GM23338 (cell line): Measurements from ENCODE around the gene KIF21A. TPM values are rescaled to one million over a fixed set of nuclear protein-coding genes. Genes with fewer than 3 reads are reported as not detected.

ENCODE experiments used
- ATAC-seq: fragments of 200-7000 bp; cut with Tn5 transposase; 3 replicates; pipeline ENCODE4 v1.9.1; 2020
- DNase-seq: peaks from one replicate; pipeline ENCODE4 v3.0.0-alpha.2; 2015; ENCODE audit warnings: low spot score
- H2AFZ ChIP-seq: fragments of 200-600 bp; sonication (generic); 2 replicates; pipeline ENCODE4 v1.8.0; 2016; ENCODE audit warnings: antibody characterized with exemption, mild to moderate bottlenecking, moderate library complexity
- H3F3A ChIP-seq: fragments of 200-600 bp; sonication (generic); replicated peaks from 2 replicates; pipeline ENCODE4 v1.8.0; 2017; ENCODE audit warnings: antibody characterized with exemption, mixed run types, low read depth
- H3K27ac ChIP-seq: fragments of 200-600 bp; sonication (generic); 2 replicates; pipeline ENCODE4 v1.6.1; 2016; ENCODE audit warnings: low read depth
- H3K27me3 ChIP-seq: fragments of 200-600 bp; sonication (generic); 2 replicates; pipeline ENCODE4 v1.8.0; 2016; ENCODE audit warnings: mild to moderate bottlenecking, mixed run types, moderate library complexity; ENCODE audit not compliant: insufficient read depth
- H3K36me3 ChIP-seq: fragments of 200-600 bp; sonication (generic); 2 replicates; pipeline ENCODE4 v1.8.0; 2016; ENCODE audit warnings: mild to moderate bottlenecking; ENCODE audit not compliant: insufficient read depth
- H3K4me1 ChIP-seq: fragments of 200-600 bp; sonication (generic); 2 replicates; pipeline ENCODE4 v1.8.0; 2016; ENCODE audit warnings: mild to moderate bottlenecking, moderate library complexity; ENCODE audit not compliant: insufficient read depth
- H3K4me2 ChIP-seq: fragments of 200-600 bp; sonication (generic); 2 replicates; pipeline ENCODE4 v1.7.1; 2017; ENCODE audit warnings: mixed run types
- H3K4me3 ChIP-seq: fragments of 200-600 bp; sonication (generic); 2 replicates; pipeline ENCODE4 v1.6.1; 2016; ENCODE audit warnings: mixed run types
- H3K79me2 ChIP-seq: fragments of 200-600 bp; sonication (generic); replicated peaks from 2 replicates; pipeline ENCODE4 v1.8.0; 2017; ENCODE audit warnings: mild to moderate bottlenecking; ENCODE audit not compliant: insufficient read depth
- H3K9me2 ChIP-seq: fragments of 200-600 bp; sonication (generic); 2 replicates; pipeline ENCODE4 v1.8.0; 2017; ENCODE audit not compliant: insufficient read depth
- H4K20me1 ChIP-seq: fragments of 200-600 bp; sonication (generic); replicated peaks from 2 replicates; pipeline ENCODE4 v1.8.0; 2017; ENCODE audit warnings: mild to moderate bottlenecking; ENCODE audit not compliant: insufficient read depth
- H3K27ac Mint-ChIP-seq: 2 replicates; pipeline ENCODE4 v1.8.0; 2020; ENCODE audit warnings: inconsistent platforms, mild to moderate bottlenecking, moderate library complexity, mixed read lengths
- H3K27me3 Mint-ChIP-seq: 3 replicates; pipeline ENCODE4 v1.8.0; 2022; ENCODE audit warnings: low read depth, mild to moderate bottlenecking, moderate library complexity, mixed read lengths, inconsistent platforms; ENCODE audit not compliant: insufficient read depth, poor library complexity
- H3K36me3 Mint-ChIP-seq: 3 replicates; pipeline ENCODE4 v1.8.0; 2021; ENCODE audit warnings: low read depth, mild to moderate bottlenecking, inconsistent platforms, moderate library complexity, mixed read lengths
- H3K4me1 Mint-ChIP-seq: 3 replicates; pipeline ENCODE4 v1.8.0; 2020; ENCODE audit warnings: mild to moderate bottlenecking, inconsistent platforms, mixed read lengths
- H3K4me3 Mint-ChIP-seq: 3 replicates; pipeline ENCODE4 v1.8.0; 2021; ENCODE audit warnings: moderate library complexity, mild to moderate bottlenecking, inconsistent platforms, mixed read lengths
- H3K9me3 Mint-ChIP-seq: 3 replicates; pipeline ENCODE4 v1.8.0; 2020; ENCODE audit warnings: moderate library complexity, mild to moderate bottlenecking, inconsistent platforms, mixed read lengths
- CREB1 ChIP-seq: fragments of 250-450 bp; sonication (Bioruptor Pico); IDR thresholded peaks from 2 replicates; pipeline ENCODE4 v1.5.0; 2020; ENCODE audit warnings: low read depth, mild to moderate bottlenecking, moderate library complexity
- EZH2phosphoT487 ChIP-seq: fragments of 200-600 bp; sonication (generic); IDR thresholded peaks from one replicate; pipeline ENCODE4 v1.8.1; 2018; ENCODE audit warnings: antibody characterized with exemption; ENCODE audit not compliant: unreplicated experiment
- JUNB ChIP-seq: IDR thresholded peaks from one replicate; pipeline ENCODE4 v1.6.1; 2016; ENCODE audit warnings: antibody characterized with exemption; ENCODE audit not compliant: unreplicated experiment
- POLR2AphosphoS5 ChIP-seq: IDR thresholded peaks from 2 replicates; pipeline ENCODE4 v1.6.1; 2016; ENCODE audit warnings: antibody characterized with exemption, low read depth
- STAT1 ChIP-seq: IDR thresholded peaks from one replicate; pipeline ENCODE4 v1.6.1; 2016; ENCODE audit warnings: antibody characterized with exemption; ENCODE audit not compliant: unreplicated experiment
- ZNF114 ChIP-seq: fragments of 250-450 bp; sonication (Bioruptor Pico); IDR thresholded peaks from 2 replicates; pipeline ENCODE4 v1.5.0; 2020; ENCODE audit warnings: mild to moderate bottlenecking, moderate library complexity
- polyA plus RNA-seq: library from polyadenylated mRNA; unstranded; fragments of >200 nt; fragmentation: Nextera tagmentation; extraction: Ambion mirVana; gene quantifications from 2 replicates; pipeline ENCODE4 v1.2.1, GENCODE V29; 2016
- total RNA-seq: library from RNA; depleted of rRNA; stranded (reverse); fragments of >200 nt; shearing (Covaris generic); gene quantifications from 2 replicates; pipeline ENCODE4 v1.2.3, GENCODE V29; 2014
- TF ChIP-seq, protein P1 (sequence below): IDR thresholded peaks from 2 replicates; pipeline ENCODE4 v1.6.1; 2016; ENCODE audit warnings: antibody characterized with exemption
- TF ChIP-seq, protein P2 (sequence below): fragments of 250-450 bp; sonication (Bioruptor Pico); IDR thresholded peaks from 2 replicates; pipeline ENCODE4 v1.5.0; 2020; ENCODE audit warnings: mild to moderate bottlenecking, moderate library complexity

KIF21A gene
- total and polyA plus RNA-seq, 2 experiments from 2014 or later = 28.8 to 32.0 TPM

DNA sequence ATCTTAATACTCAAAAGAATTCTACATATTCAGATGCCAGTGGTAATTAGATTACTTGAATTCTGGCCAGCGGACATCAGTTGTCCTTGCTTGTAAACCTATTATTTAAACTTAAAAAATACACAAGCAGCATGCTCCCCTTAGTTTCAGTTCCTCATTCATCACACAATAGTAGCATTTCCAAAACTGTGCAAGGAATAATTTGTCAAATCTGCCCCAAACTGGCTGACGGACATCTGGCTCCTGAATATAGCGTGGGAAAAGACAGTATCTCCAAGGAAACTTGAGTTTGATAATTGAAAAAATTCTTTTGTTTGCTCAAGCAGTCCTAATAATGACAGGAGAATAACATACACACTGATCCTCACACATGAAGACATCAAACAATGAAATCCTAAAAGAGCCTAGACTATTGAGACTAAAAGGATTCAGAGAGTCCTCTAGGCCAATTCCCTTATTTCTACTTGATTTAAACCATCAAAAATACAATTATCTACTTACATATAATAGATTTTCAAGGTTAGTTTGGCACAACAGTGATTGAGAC lies 90.4 kb downstream of the KIF21A start:
- Mint-ChIP-seq H3K27me3 (no peaks in the 10 kb centered on the region), H3K36me3 (peaks cover 17% of the 10 kb centered on the region), H3K4me1 (peaks cover 13% of the 10 kb centered on the region), H3K27ac (no peak overlapping the region), H3K9me3 (no peaks in the 10 kb centered on the region), H3K4me3 (no peak overlapping the region)
- ATAC-seq (no peak), DNase-seq (no peak)
- H2AFZ ChIP-seq = no peak overlapping the region
- no peak for TF ChIP-seq POLR2AphosphoS5
- H3K4me1 ChIP-seq = 0 out of 2 replicates have a peak, but pooled peaks cover 7% of the 10 kb centered on the region
- no peak overlapping the region for H3K27ac ChIP-seq
- no peaks in the 10 kb centered on the region for H3K36me3 ChIP-seq
- H3K9me2 ChIP-seq = no peaks in the 10 kb centered on the region
- no peaks in the 10 kb centered on the region for H3K27me3 ChIP-seq
- no peak overlapping the region for H3K4me3 ChIP-seq
- no peak overlapping the region for H3K4me2 ChIP-seq
- no peaks in the 10 kb centered on the region for H3K79me2 ChIP-seq
- no peaks in the 10 kb centered on the region for H3F3A ChIP-seq
- H4K20me1 ChIP-seq = no peaks in the 10 kb centered on the region

DNA sequence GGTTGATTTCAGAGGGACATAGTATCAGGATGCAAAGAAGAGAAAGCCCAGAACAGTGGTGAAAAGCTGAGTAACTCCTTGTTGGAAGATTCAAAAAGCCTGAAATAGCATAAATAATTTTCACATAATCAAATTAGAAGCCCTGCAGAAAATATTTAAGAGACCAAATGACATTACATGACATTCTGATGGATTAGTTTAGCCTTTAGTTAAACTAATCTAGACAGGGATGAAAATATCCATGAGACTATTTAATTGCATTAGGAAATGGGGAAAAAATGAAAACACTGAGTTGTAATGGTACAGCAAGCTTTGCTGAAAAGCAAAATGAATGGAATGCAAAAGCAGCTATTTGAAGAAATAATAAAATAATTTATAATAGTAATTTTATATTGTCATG lies 91.8 kb downstream of the KIF21A start:
- DNase-seq (no peak), ATAC-seq (no peak)
- H3K27me3 ChIP-seq = no peaks in the 10 kb centered on the region
- no peak overlapping the region for H3K4me2 ChIP-seq
- H3K9me2 ChIP-seq = no peaks in the 10 kb centered on the region
- H4K20me1 ChIP-seq = no peaks in the 10 kb centered on the region
- H3K4me1 ChIP-seq = 0 out of 2 replicates have a peak, but pooled peaks cover 7% of the 10 kb centered on the region
- no peak overlapping the region for H3K27ac ChIP-seq
- no peaks in the 10 kb centered on the region for H3K36me3 ChIP-seq
- no peak overlapping the region for H3K4me3 Mint-ChIP-seq
- H3K27me3 Mint-ChIP-seq = no peaks in the 10 kb centered on the region
- H3K4me1 Mint-ChIP-seq = peaks cover 15% of the 10 kb centered on the region
- no peaks in the 10 kb centered on the region for H3F3A ChIP-seq
- peaks cover 6% of the 10 kb centered on the region for H3K36me3 Mint-ChIP-seq
- TF ChIP-seq EZH2phosphoT487 (no peak), ZNF114 (CRISPR knock-in tag) (no peak), STAT1 (no peak)
- H3K4me3 ChIP-seq = no peak overlapping the region
- H3K79me2 ChIP-seq = no peaks in the 10 kb centered on the region
- H3K27ac Mint-ChIP-seq = no peak overlapping the region
- H3K9me3 Mint-ChIP-seq = no peaks in the 10 kb centered on the region
- no peak overlapping the region for H2AFZ ChIP-seq

DNA sequence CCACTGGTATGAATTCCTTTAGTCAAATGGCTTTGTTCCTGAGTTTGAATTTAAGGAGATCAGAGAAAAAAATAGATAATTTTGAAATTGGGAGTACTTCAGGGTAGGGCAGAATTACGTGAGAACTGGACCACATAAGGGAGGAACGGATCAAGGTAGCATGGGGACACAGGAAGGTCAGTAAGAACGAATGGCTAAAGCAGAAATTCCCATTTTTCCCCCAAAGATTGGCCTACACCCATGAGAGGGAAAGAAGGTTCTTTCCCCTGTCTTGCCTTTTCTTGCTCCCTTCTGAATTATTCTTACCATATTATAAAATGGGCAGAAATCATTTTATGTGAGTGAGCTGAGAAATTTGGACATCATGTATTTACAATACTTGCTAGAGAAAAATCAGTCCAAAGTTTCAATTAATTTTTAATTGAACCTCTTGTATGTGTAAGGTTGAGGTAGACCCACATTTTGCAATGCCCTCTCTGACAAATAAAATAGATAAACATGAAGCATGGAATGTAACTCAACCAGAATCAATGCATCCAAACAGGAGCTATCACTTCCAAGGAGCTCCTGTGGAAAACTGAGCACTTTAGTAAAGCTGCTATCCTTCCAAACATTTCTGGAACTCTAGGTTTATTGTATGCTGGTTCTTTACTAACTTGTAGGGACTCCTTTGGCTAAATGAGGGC lies 93.8 kb downstream of the KIF21A start:
- Histone ChIP-seq H3K36me3 (no peaks in the 10 kb centered on the region), H3K27me3 (no peaks in the 10 kb centered on the region), H3K27ac (no peak overlapping the region), H3K9me2 (no peaks in the 10 kb centered on the region), H3K4me2 (no peak overlapping the region), H3K79me2 (no peaks in the 10 kb centered on the region), H4K20me1 (no peaks in the 10 kb centered on the region), H3F3A (no peaks in the 10 kb centered on the region), H3K4me1 (0 out of 2 replicates have a peak, but pooled peaks cover 7% of the 10 kb centered on the region), H2AFZ (no peak overlapping the region), H3K4me3 (no peak overlapping the region)
- no peaks in the 10 kb centered on the region for H3K9me3 Mint-ChIP-seq
- H3K4me3 Mint-ChIP-seq = no peak overlapping the region
- no peaks in the 10 kb centered on the region for H3K36me3 Mint-ChIP-seq
- ATAC-seq = no peak
- no peak for DNase-seq
- peak overlapping the region; percentile 56; the same call in 1 of the 2 replicates for H3K27ac Mint-ChIP-seq
- no peaks in the 10 kb centered on the region for H3K27me3 Mint-ChIP-seq
- H3K4me1 Mint-ChIP-seq = peaks cover 20% of the 10 kb centered on the region
- TF ChIP-seq EZH2phosphoT487 = no peak
- TF ChIP-seq JUNB = no peak
- TF ChIP-seq, protein P1, sequence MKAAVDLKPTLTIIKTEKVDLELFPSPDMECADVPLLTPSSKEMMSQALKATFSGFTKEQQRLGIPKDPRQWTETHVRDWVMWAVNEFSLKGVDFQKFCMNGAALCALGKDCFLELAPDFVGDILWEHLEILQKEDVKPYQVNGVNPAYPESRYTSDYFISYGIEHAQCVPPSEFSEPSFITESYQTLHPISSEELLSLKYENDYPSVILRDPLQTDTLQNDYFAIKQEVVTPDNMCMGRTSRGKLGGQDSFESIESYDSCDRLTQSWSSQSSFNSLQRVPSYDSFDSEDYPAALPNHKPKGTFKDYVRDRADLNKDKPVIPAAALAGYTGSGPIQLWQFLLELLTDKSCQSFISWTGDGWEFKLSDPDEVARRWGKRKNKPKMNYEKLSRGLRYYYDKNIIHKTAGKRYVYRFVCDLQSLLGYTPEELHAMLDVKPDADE = no peak
- TF ChIP-seq, protein P2, sequence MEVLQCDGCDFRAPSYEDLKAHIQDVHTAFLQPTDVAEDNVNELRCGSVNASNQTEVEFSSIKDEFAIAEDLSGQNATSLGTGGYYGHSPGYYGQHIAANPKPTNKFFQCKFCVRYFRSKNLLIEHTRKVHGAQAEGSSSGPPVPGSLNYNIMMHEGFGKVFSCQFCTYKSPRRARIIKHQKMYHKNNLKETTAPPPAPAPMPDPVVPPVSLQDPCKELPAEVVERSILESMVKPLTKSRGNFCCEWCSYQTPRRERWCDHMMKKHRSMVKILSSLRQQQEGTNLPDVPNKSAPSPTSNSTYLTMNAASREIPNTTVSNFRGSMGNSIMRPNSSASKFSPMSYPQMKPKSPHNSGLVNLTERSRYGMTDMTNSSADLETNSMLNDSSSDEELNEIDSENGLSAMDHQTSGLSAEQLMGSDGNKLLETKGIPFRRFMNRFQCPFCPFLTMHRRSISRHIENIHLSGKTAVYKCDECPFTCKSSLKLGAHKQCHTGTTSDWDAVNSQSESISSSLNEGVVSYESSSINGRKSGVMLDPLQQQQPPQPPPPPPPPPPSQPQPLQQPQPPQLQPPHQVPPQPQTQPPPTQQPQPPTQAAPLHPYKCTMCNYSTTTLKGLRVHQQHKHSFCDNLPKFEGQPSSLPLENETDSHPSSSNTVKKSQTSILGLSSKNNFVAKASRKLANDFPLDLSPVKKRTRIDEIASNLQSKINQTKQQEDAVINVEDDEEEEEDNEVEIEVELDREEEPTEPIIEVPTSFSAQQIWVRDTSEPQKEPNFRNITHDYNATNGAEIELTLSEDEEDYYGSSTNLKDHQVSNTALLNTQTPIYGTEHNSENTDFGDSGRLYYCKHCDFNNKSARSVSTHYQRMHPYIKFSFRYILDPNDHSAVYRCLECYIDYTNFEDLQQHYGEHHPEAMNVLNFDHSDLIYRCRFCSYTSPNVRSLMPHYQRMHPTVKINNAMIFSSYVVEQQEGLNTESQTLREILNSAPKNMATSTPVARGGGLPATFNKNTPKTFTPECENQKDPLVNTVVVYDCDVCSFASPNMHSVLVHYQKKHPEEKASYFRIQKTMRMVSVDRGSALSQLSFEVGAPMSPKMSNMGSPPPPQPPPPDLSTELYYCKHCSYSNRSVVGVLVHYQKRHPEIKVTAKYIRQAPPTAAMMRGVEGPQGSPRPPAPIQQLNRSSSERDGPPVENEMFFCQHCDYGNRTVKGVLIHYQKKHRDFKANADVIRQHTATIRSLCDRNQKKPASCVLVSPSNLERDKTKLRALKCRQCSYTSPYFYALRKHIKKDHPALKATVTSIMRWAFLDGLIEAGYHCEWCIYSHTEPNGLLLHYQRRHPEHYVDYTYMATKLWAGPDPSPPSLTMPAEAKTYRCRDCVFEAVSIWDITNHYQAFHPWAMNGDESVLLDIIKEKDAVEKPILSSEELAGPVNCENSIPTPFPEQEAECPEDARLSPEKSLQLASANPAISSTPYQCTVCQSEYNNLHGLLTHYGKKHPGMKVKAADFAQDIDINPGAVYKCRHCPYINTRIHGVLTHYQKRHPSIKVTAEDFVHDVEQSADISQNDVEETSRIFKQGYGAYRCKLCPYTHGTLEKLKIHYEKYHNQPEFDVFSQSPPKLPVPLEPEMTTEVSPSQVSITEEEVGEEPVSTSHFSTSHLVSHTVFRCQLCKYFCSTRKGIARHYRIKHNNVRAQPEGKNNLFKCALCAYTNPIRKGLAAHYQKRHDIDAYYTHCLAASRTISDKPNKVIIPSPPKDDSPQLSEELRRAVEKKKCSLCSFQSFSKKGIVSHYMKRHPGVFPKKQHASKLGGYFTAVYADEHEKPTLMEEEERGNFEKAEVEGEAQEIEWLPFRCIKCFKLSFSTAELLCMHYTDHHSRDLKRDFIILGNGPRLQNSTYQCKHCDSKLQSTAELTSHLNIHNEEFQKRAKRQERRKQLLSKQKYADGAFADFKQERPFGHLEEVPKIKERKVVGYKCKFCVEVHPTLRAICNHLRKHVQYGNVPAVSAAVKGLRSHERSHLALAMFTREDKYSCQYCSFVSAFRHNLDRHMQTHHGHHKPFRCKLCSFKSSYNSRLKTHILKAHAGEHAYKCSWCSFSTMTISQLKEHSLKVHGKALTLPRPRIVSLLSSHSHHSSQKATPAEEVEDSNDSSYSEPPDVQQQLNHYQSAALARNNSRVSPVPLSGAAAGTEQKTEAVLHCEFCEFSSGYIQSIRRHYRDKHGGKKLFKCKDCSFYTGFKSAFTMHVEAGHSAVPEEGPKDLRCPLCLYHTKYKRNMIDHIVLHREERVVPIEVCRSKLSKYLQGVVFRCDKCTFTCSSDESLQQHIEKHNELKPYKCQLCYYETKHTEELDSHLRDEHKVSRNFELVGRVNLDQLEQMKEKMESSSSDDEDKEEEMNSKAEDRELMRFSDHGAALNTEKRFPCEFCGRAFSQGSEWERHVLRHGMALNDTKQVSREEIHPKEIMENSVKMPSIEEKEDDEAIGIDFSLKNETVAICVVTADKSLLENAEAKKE = no peak
- TF ChIP-seq CREB1 = no peak
